ENCODE measurements around the gene FTO. TPM values are rescaled to one million over a fixed set of nuclear protein-coding genes. Genes with fewer than 3 reads are reported as not detected.

The FTO gene
- total RNA-seq, 4 donors from 2014 or later, result 125 to 182 (median 164) TPM

GRCh38 chr16:53848277-53848942, 144.5 kb downstream of the FTO start:
- no peak overlapping the region for H3K4me3 ChIP-seq (replicated peaks in 1 of 3)
- H3K27me3 ChIP-seq, result no peaks in the 10 kb centered on the region
- no peak overlapping the region for H3K27ac ChIP-seq
- H3K9me3 ChIP-seq, result no peaks in the 10 kb centered on the region
- DNase-seq, result no peak
- intact Hi-C loops (cut with DNase I), result no loop called here
- H3K36me3 ChIP-seq, result no peaks in the 10 kb centered on the region
- 78 to 81% methylated on average over 3 of the region's 3 CpGs for WGBS, 2 donors
- peaks cover 0 to 18% of the 10 kb centered on the region in 2 donors for H3K4me1 ChIP-seq
- no peak for TF ChIP-seq CTCF (IDR thresholded peaks at IDR 0.05)
- no peak for TF ChIP-seq POLR2A (IDR thresholded peaks at IDR 0.05)

- peaks cover 0 to 18% of the 10 kb centered on the region in 2 donors for H3K4me1 ChIP-seq
- intact Hi-C loops (cut with DNase I), result no loop called here
- no peak overlapping the region for H3K27ac ChIP-seq
- DNase-seq, result no peak
- TF ChIP-seq CTCF (IDR thresholded peaks at IDR 0.05) (no peak), POLR2A (IDR thresholded peaks at IDR 0.05) (no peak)
- 96 to 97% methylated on average over 1 of the region's 1 CpG for WGBS, 2 donors
- H3K4me3 ChIP-seq (replicated peaks in 1 of 3), result no peak overlapping the region
- no peaks in the 10 kb centered on the region for H3K36me3 ChIP-seq
- no peaks in the 10 kb centered on the region for H3K27me3 ChIP-seq
- no peaks in the 10 kb centered on the region for H3K9me3 ChIP-seq
Measured at GRCh38 chr16:53848950-53849349, 145.0 kb downstream of the FTO start.

GRCh38 chr16:53849585-53849984, 145.6 kb downstream of the FTO start:
- no peak overlapping the region for H3K27ac ChIP-seq
- DNase-seq, result no peak
- no peaks in the 10 kb centered on the region for H3K27me3 ChIP-seq
- TF ChIP-seq POLR2A (IDR thresholded peaks at IDR 0.05), result no peak
- TF ChIP-seq CTCF (IDR thresholded peaks at IDR 0.05), result no peak
- no peak overlapping the region for H3K4me3 ChIP-seq (replicated peaks in 1 of 3)
- H3K4me1 ChIP-seq, result peaks cover 0 to 18% of the 10 kb centered on the region in 2 donors
- no peaks in the 10 kb centered on the region for H3K36me3 ChIP-seq
- intact Hi-C loops (cut with DNase I), result no loop called here
- WGBS, 2 donors, result 91 to 95% methylated on average over 1 of the region's 1 CpG
- H3K9me3 ChIP-seq, result no peaks in the 10 kb centered on the region

- intact Hi-C loops (cut with DNase I), result no loop called here
- Histone ChIP-seq H3K9me3 (no peaks in the 10 kb centered on the region), H3K27me3 (no peaks in the 10 kb centered on the region), H3K36me3 (no peaks in the 10 kb centered on the region), H3K27ac (no peak overlapping the region), H3K4me1 (peaks cover 0 to 18% of the 10 kb centered on the region in 2 donors), H3K4me3 (replicated peaks in 1 of 3) (no peak overlapping the region)
- no peak for DNase-seq
- TF ChIP-seq CTCF (IDR thresholded peaks at IDR 0.05) (no peak), POLR2A (IDR thresholded peaks at IDR 0.05) (no peak)
- 60 to 65% methylated on average over 1 of the region's 1 CpG for WGBS, 2 donors
Measured at GRCh38 chr16:53849994-53850393, 146.0 kb downstream of the FTO start.

GRCh38 chr16:53852678-53853077, 148.7 kb downstream of the FTO start:
- intact Hi-C loops (cut with DNase I), result no loop called here
- DNase-seq, result no peak
- Histone ChIP-seq H3K27ac (no peak overlapping the region), H3K4me1 (peaks cover 0 to 18% of the 10 kb centered on the region in 2 donors), H3K4me3 (replicated peaks in 1 of 3) (no peak overlapping the region), H3K27me3 (no peaks in the 10 kb centered on the region), H3K36me3 (no peaks in the 10 kb centered on the region), H3K9me3 (no peaks in the 10 kb centered on the region)
- TF ChIP-seq POLR2A (IDR thresholded peaks at IDR 0.05), result no peak
- no peak for TF ChIP-seq CTCF (IDR thresholded peaks at IDR 0.05)
- WGBS, 2 donors, result 94 to 97% methylated on average over 6 of the region's 6 CpGs

Data from thyroid gland (tissue), 4 donors.